Measurements from ENCODE around the gene RUNDC1.

Gene RUNDC1

GRCh38 chr17:43014649-43015542 is 34.5 kb downstream of the RUNDC1 start:
- Histone ChIP-seq H3K9ac (ENCODE audit: insufficient read length, low read depth) (no peak overlapping the region), H3K4me1 (ENCODE audit: insufficient read depth, insufficient read length) (peaks cover 34% of the 10 kb centered on the region), H3K27me3 (ENCODE audit: insufficient read depth, insufficient read length) (no peaks in the 10 kb centered on the region), H3K9me3 (ENCODE audit: insufficient read depth, low read length) (no peaks in the 10 kb centered on the region), H3K36me3 (ENCODE audit: insufficient read depth, insufficient read length, low read length) (peaks cover 59% of the 10 kb centered on the region), H3K4me3 (ENCODE audit: insufficient read length, low read depth) (no peak overlapping the region)
- no peak for DNase-seq (ENCODE audit: low read depth, low spot score)
- no peak for TF ChIP-seq YY1 (IDR thresholded peaks at IDR 0.05; ENCODE audit: insufficient read depth, insufficient read length)
- no peak for TF ChIP-seq ZNF274 (IDR thresholded peaks at IDR 0.05; ENCODE audit: low read depth, low read length)
- TF ChIP-seq SUZ12 (IDR thresholded peaks at IDR 0.05; ENCODE audit: extremely low read depth, insufficient read depth, insufficient read length): no peak

DNA sequence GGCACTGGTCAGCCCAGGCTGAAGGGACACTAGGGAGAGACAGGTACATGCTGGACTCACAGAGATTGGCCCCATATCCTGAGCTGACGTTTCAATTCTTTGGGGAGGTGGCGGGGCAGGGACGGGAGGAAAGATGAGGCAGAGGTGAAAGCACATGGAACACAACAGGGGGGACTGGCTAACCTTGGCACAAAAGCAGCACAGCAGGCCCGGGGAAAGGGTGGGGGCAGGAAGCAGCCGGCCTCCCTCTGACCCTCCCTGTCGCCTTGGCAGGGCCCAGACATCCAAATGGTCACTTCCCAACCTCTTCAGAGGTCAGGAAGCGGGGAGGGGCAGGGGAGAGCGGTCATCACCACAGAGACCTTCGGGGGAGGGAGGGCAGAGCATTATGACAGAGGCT is 35.2 kb downstream of the RUNDC1 start:
- Histone ChIP-seq H3K36me3 (ENCODE audit: insufficient read depth, insufficient read length, low read length) (peaks cover 61% of the 10 kb centered on the region), H3K9me3 (ENCODE audit: insufficient read depth, low read length) (no peaks in the 10 kb centered on the region), H3K9ac (ENCODE audit: insufficient read length, low read depth) (no peak overlapping the region), H3K27me3 (ENCODE audit: insufficient read depth, insufficient read length) (no peaks in the 10 kb centered on the region), H3K4me1 (ENCODE audit: insufficient read depth, insufficient read length) (peaks cover 37% of the 10 kb centered on the region), H3K4me3 (ENCODE audit: insufficient read length, low read depth) (no peak overlapping the region)
- TF ChIP-seq SUZ12 (IDR thresholded peaks at IDR 0.05; ENCODE audit: extremely low read depth, insufficient read depth, insufficient read length) (no peak), YY1 (IDR thresholded peaks at IDR 0.05; ENCODE audit: insufficient read depth, insufficient read length) (no peak), ZNF274 (IDR thresholded peaks at IDR 0.05; ENCODE audit: low read depth, low read length) (no peak)
- no peak for DNase-seq (ENCODE audit: low read depth, low spot score)

DNA sequence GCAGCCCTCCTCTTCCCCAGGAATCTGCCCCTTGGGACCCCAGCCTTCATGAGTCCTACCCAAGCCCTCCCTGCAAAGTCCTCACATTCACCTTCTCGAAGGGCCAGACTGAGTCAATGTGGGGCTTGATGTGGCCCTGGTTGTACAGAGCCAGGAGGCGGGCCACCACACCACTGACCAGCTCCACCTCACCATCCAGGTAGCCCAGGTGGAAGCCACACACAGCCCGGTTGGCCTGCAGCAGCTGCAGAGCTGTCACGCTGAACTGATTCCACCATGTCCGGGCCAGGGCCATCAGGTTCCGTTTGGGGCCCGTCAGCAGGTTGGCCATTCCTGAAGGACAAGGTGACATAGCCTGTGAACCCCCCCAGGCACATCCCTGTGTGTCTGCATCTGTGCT is 35.9 kb downstream of the RUNDC1 start:
- no peak for DNase-seq (ENCODE audit: low read depth, low spot score)
- Histone ChIP-seq H3K4me3 (ENCODE audit: insufficient read length, low read depth) (no peak overlapping the region), H3K27me3 (ENCODE audit: insufficient read depth, insufficient read length) (no peaks in the 10 kb centered on the region), H3K9me3 (ENCODE audit: insufficient read depth, low read length) (no peaks in the 10 kb centered on the region), H3K4me1 (ENCODE audit: insufficient read depth, insufficient read length) (peaks cover 37% of the 10 kb centered on the region), H3K36me3 (ENCODE audit: insufficient read depth, insufficient read length, low read length) (peaks cover 61% of the 10 kb centered on the region), H3K9ac (ENCODE audit: insufficient read length, low read depth) (no peak overlapping the region)
- no peak for TF ChIP-seq SUZ12 (IDR thresholded peaks at IDR 0.05; ENCODE audit: extremely low read depth, insufficient read depth, insufficient read length)
- TF ChIP-seq YY1 (IDR thresholded peaks at IDR 0.05; ENCODE audit: insufficient read depth, insufficient read length): no peak
- no peak for TF ChIP-seq ZNF274 (IDR thresholded peaks at IDR 0.05; ENCODE audit: low read depth, low read length)

GRCh38 chr17:43018008-43018853 is 37.9 kb downstream of the RUNDC1 start:
- H3K36me3 ChIP-seq (ENCODE audit: insufficient read depth, insufficient read length, low read length): peaks cover 57% of the 10 kb centered on the region
- H3K9me3 ChIP-seq (ENCODE audit: insufficient read depth, low read length): no peaks in the 10 kb centered on the region
- no peaks in the 10 kb centered on the region for H3K27me3 ChIP-seq (ENCODE audit: insufficient read depth, insufficient read length)
- DNase-seq (ENCODE audit: low read depth, low spot score): no peak
- H3K4me3 ChIP-seq (ENCODE audit: insufficient read length, low read depth): no peak overlapping the region
- TF ChIP-seq SUZ12 (IDR thresholded peaks at IDR 0.05; ENCODE audit: extremely low read depth, insufficient read depth, insufficient read length): no peak
- no peak for TF ChIP-seq ZNF274 (IDR thresholded peaks at IDR 0.05; ENCODE audit: low read depth, low read length)
- no peak for TF ChIP-seq YY1 (IDR thresholded peaks at IDR 0.05; ENCODE audit: insufficient read depth, insufficient read length)
- no peak overlapping the region for H3K9ac ChIP-seq (ENCODE audit: insufficient read length, low read depth)
- peaks cover 28% of the 10 kb centered on the region for H3K4me1 ChIP-seq (ENCODE audit: insufficient read depth, insufficient read length)

DNA sequence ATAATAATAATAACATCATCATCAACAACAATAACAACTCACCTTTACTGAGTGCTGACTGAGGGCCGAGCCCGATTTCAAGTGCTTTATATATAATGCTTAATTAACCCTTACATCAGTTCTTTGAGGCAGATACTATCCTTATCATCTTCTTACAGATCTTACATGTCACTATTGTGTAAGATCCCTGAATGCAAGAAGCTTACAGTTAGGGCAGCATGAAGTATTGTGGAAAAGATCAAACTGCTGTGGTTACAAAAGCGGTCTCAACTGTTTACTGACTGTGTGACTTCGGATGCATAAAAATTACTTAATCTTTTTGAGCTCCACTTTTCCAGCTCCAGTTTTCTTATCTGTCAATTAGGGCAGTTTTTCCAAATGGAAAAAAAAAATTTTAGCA is 38.6 kb downstream of the RUNDC1 start:
- H3K4me1 ChIP-seq (ENCODE audit: insufficient read depth, insufficient read length): peaks cover 27% of the 10 kb centered on the region
- H3K9ac ChIP-seq (ENCODE audit: insufficient read length, low read depth): no peak overlapping the region
- H3K27me3 ChIP-seq (ENCODE audit: insufficient read depth, insufficient read length): no peaks in the 10 kb centered on the region
- no peak for DNase-seq (ENCODE audit: low read depth, low spot score)
- no peaks in the 10 kb centered on the region for H3K9me3 ChIP-seq (ENCODE audit: insufficient read depth, low read length)
- TF ChIP-seq YY1 (IDR thresholded peaks at IDR 0.05; ENCODE audit: insufficient read depth, insufficient read length) (no peak), ZNF274 (IDR thresholded peaks at IDR 0.05; ENCODE audit: low read depth, low read length) (no peak), SUZ12 (IDR thresholded peaks at IDR 0.05; ENCODE audit: extremely low read depth, insufficient read depth, insufficient read length) (no peak)
- H3K4me3 ChIP-seq (ENCODE audit: insufficient read length, low read depth): no peak overlapping the region
- H3K36me3 ChIP-seq (ENCODE audit: insufficient read depth, insufficient read length, low read length): peaks cover 50% of the 10 kb centered on the region

GRCh38 chr17:43019418-43019817 is 39.1 kb downstream of the RUNDC1 start:
- no peaks in the 10 kb centered on the region for H3K9me3 ChIP-seq (ENCODE audit: insufficient read depth, low read length)
- H3K4me3 ChIP-seq (ENCODE audit: insufficient read length, low read depth): no peak overlapping the region
- no peak for DNase-seq (ENCODE audit: low read depth, low spot score)
- peaks cover 45% of the 10 kb centered on the region for H3K36me3 ChIP-seq (ENCODE audit: insufficient read depth, insufficient read length, low read length)
- peak overlapping the region; percentile 62 for H3K9ac ChIP-seq (ENCODE audit: insufficient read length, low read depth)
- TF ChIP-seq SUZ12 (IDR thresholded peaks at IDR 0.05; ENCODE audit: extremely low read depth, insufficient read depth, insufficient read length): no peak
- TF ChIP-seq YY1 (IDR thresholded peaks at IDR 0.05; ENCODE audit: insufficient read depth, insufficient read length): no peak
- TF ChIP-seq ZNF274 (IDR thresholded peaks at IDR 0.05; ENCODE audit: low read depth, low read length): no peak
- H3K27me3 ChIP-seq (ENCODE audit: insufficient read depth, insufficient read length): no peaks in the 10 kb centered on the region
- H3K4me1 ChIP-seq (ENCODE audit: insufficient read depth, insufficient read length): peaks cover 23% of the 10 kb centered on the region

All from NT2/D1 (cell line).